DMS79 (cell line): ENCODE results near the gene TMSB15C.
A peak's percentile ranks its signal among the peaks of the same experiment; 100 is the strongest.

ENCODE experiments used
- DNase-seq: peaks from one replicate; lab custom pipeline; 2025; lab: John Stamatoyannopoulos, UW

TMSB15C gene

GRCh38 chrX:104045642-104046041, 30.4 kb downstream of the TMSB15C start:
- peak; percentile 5 for DNase-seq

GRCh38 chrX:104041003-104041402, 35.0 kb downstream of the TMSB15C start:
- DNase-seq = no peak

GRCh38 chrX:104039689-104040505, 36.1 kb downstream of the TMSB15C start, which contains the start of gene H2BW2:
H2BW2 (plus strand) TSS chrX:104039956; CDS start chrX:104039995, 39 bp downstream.
- no peak for DNase-seq
